CD4-positive, CD25-positive, alpha-beta regulatory T cell (primary cell): ENCODE data around the gene GBA3. TPM values are rescaled to one million over a fixed set of nuclear protein-coding genes. Genes with fewer than 3 reads are reported as not detected.

Experiments
- ATAC-seq, 2 donors: fragments of 150-1000 bp; cut with Tn5 transposase; one replicate each; pipeline ENCODE4 v1.10.0; 2021; ENCODE audit warnings: low read depth in 2 of 2, moderate number of reproducible peaks in 2 of 2, moderate library complexity in 1 of 2
- DNase-seq, 3 donors: peaks; one replicate each; pipeline versions ENCODE4 v3.0.0 to v3.0.0-alpha.2; 2012 to 2022; ENCODE audit warnings: mixed read lengths in 1 of 3
- H3K27ac ChIP-seq: one replicate; pipeline ENCODE4 v1.7.0; 2013; ENCODE audit warnings: mild to moderate bottlenecking, low read length; ENCODE audit not compliant: insufficient read depth, poor library complexity, severe bottlenecking
- H3K27me3 ChIP-seq: one replicate; pipeline ENCODE4 v1.7.0; 2013; ENCODE audit warnings: low read length; ENCODE audit not compliant: control insufficient read depth, insufficient read depth
- H3K36me3 ChIP-seq: one replicate; pipeline ENCODE4 v1.7.0; 2013; ENCODE audit warnings: mild to moderate bottlenecking, low read length, moderate library complexity; ENCODE audit not compliant: control insufficient read depth, insufficient read depth
- H3K4me1 ChIP-seq: 2 replicates; pipeline ENCODE4 v1.7.0; 2013; ENCODE audit warnings: mild to moderate bottlenecking, low read length; ENCODE audit not compliant: insufficient read depth, control insufficient read depth, poor library complexity, severe bottlenecking
- H3K4me3 ChIP-seq: one replicate; pipeline ENCODE4 v1.7.0; 2013; ENCODE audit warnings: low read depth, mild to moderate bottlenecking, low read length, moderate library complexity
- H3K9me3 ChIP-seq, 2 experiments: 1 replicate in 1 of 2; 2 replicates in 1 of 2; pipeline ENCODE4 v1.7.0; 2013; ENCODE audit warnings: low read length in 2 of 2, mild to moderate bottlenecking in 1 of 2, moderate library complexity in 1 of 2; ENCODE audit not compliant: control insufficient read depth in 2 of 2
- H3K27ac Mint-ChIP-seq, 3 donors: one replicate each; pipeline ENCODE4 v1.8.0; 2020 to 2022; ENCODE audit warnings: mild to moderate bottlenecking in 3 of 3, mixed read lengths in 3 of 3, moderate library complexity in 2 of 3
- H3K27me3 Mint-ChIP-seq: one replicate; pipeline ENCODE4 v1.8.0; 2022; ENCODE audit warnings: mild to moderate bottlenecking, mixed read lengths
- H3K36me3 Mint-ChIP-seq: one replicate; pipeline ENCODE4 v1.8.0; 2020; ENCODE audit warnings: mixed read lengths
- H3K4me1 Mint-ChIP-seq, 4 donors: one replicate each; pipeline ENCODE4 v1.8.0; 2020 to 2022; ENCODE audit warnings: mixed read lengths in 4 of 4, mild to moderate bottlenecking in 1 of 4
- H3K4me3 Mint-ChIP-seq, 4 donors: one replicate each; pipeline ENCODE4 v1.8.0; 2020 to 2022; ENCODE audit warnings: mild to moderate bottlenecking in 4 of 4, mixed read lengths in 4 of 4, moderate library complexity in 3 of 4
- H3K9me3 Mint-ChIP-seq, 7 donors: one replicate each; pipeline ENCODE4 v1.8.0; 2020 to 2022; ENCODE audit warnings: mixed read lengths in 7 of 7, mild to moderate bottlenecking in 3 of 7, moderate library complexity in 2 of 7
- polyA plus RNA-seq, 4 donors: library from polyadenylated mRNA; unstranded; fragments of 300-500 nt; fragmentation: Illumina TruSeq; gene quantifications; one replicate each; pipeline ENCODE4 v1.2.3, GENCODE V29; 2021
- total RNA-seq: library from RNA; stranded (reverse); gene quantifications from one replicate; pipeline ENCODE4 v1.2.3, GENCODE V29; 2022

Gene GBA3
- total and polyA plus RNA-seq, 5 donors from 2014 or later: not detected

- Mint-ChIP-seq H3K27me3 (peaks cover 4% of the 10 kb centered on the region), H3K4me1 (peaks cover 0 to 24% (median 0%) of the 10 kb centered on the region in 4 donors), H3K9me3 (peaks cover 0 to 9% (median 0%) of the 10 kb centered on the region in 7 donors), H3K27ac (peak overlapping the region in 1 of 3 donors; percentile 34), H3K36me3 (no peaks in the 10 kb centered on the region), H3K4me3 (no peak overlapping the region)
- Histone ChIP-seq H3K27ac (no peak overlapping the region), H3K4me3 (no peak overlapping the region), H3K36me3 (no peaks in the 10 kb centered on the region), H3K4me1 (no peaks in the 10 kb centered on the region), H3K9me3 (no peaks in the 10 kb centered on the region), H3K27me3 (no peaks in the 10 kb centered on the region)
- DNase-seq (no peak), ATAC-seq (no peak)
Observed at GRCh38 chr4:22677780-22678179, 15.0 kb upstream of the GBA3 start.

- no peak overlapping the region for H3K4me3 Mint-ChIP-seq
- Histone ChIP-seq H3K4me3 (no peak overlapping the region), H3K9me3 (no peaks in the 10 kb centered on the region), H3K4me1 (no peaks in the 10 kb centered on the region), H3K27me3 (no peaks in the 10 kb centered on the region), H3K27ac (no peak overlapping the region), H3K36me3 (no peaks in the 10 kb centered on the region)
- H3K27me3 Mint-ChIP-seq: peaks cover 4% of the 10 kb centered on the region
- DNase-seq: no peak
- peaks cover 0 to 9% (median 0%) of the 10 kb centered on the region in 7 donors for H3K9me3 Mint-ChIP-seq
- ATAC-seq: no peak
- peak overlapping the region in 1 of 3 donors; percentile 7 for H3K27ac Mint-ChIP-seq
- H3K36me3 Mint-ChIP-seq: no peaks in the 10 kb centered on the region
- peaks cover 0 to 16% (median 0%) of the 10 kb centered on the region in 4 donors for H3K4me1 Mint-ChIP-seq
Observed at GRCh38 chr4:22678940-22679854, 13.5 kb upstream of the GBA3 start.

DNA sequence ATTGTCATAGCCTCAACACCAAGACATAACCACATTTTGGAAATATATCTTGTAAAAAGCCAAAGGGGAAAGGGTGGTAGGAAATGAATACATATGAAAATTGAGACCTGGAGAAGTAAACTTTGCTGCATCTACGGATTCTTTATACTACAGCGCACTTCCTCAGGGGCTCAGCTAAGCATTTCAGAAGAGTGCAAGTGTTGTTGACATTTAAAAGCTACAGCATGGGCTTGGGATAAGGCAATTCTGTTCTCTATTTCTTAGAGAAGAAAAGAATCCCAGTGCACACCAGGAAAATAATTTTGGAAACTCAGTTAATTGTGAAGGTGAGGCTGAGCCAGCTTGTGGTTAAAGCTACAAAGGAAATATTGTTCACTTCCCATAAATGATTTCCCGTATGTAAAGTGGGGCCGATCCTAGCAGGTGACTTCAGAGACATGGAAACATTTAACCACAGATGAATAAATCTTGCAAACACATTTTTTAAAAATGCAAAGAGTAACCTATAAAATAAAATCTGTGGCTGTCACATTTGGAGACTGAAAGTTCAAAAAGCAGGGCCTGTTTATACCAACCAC lies 12.6 kb upstream of the GBA3 start:
- ATAC-seq (no peak), DNase-seq (no peak)
- Mint-ChIP-seq H3K4me1 (peaks cover 0 to 14% (median 0%) of the 10 kb centered on the region in 4 donors), H3K9me3 (peaks cover 0 to 9% (median 2%) of the 10 kb centered on the region in 7 donors), H3K27ac (no peak overlapping the region), H3K27me3 (peaks cover 4% of the 10 kb centered on the region), H3K4me3 (no peak overlapping the region), H3K36me3 (no peaks in the 10 kb centered on the region)
- H3K27me3 ChIP-seq: no peaks in the 10 kb centered on the region
- H3K9me3 ChIP-seq: no peaks in the 10 kb centered on the region
- H3K27ac ChIP-seq: no peak overlapping the region
- H3K4me1 ChIP-seq: no peaks in the 10 kb centered on the region
- H3K36me3 ChIP-seq: no peaks in the 10 kb centered on the region
- H3K4me3 ChIP-seq: no peak overlapping the region

DNA sequence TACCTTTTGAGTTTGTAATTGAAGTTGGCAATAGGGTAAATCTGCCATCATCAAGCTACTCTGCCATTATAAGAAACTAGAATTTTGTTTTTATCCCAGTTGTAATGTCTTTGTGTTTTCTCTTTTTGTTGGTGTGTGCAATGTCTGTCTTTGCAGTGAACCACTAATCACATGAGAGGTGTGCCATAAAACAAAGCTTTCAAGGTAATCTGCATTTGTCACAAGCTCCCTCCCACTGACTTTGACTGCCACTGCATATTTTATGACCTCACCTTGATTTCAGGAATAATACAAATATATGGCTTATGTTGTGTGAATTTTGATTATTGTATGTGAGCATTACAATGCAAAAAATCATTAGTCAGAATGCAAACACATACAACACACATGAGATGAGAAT lies 9.0 kb upstream of the GBA3 start:
- H3K27me3 ChIP-seq: no peaks in the 10 kb centered on the region
- no peaks in the 10 kb centered on the region for H3K36me3 ChIP-seq
- peaks cover 4% of the 10 kb centered on the region for H3K27me3 Mint-ChIP-seq
- no peak overlapping the region for H3K27ac Mint-ChIP-seq
- ATAC-seq: no peak
- H3K4me1 ChIP-seq: no peaks in the 10 kb centered on the region
- no peak overlapping the region for H3K4me3 Mint-ChIP-seq
- H3K9me3 Mint-ChIP-seq: peaks cover 0 to 2% (median 0%) of the 10 kb centered on the region in 7 donors
- DNase-seq: no peak
- no peaks in the 10 kb centered on the region for H3K36me3 Mint-ChIP-seq
- no peak overlapping the region for H3K27ac ChIP-seq
- H3K4me3 ChIP-seq: no peak overlapping the region
- no peaks in the 10 kb centered on the region for H3K4me1 Mint-ChIP-seq
- no peaks in the 10 kb centered on the region for H3K9me3 ChIP-seq

DNA sequence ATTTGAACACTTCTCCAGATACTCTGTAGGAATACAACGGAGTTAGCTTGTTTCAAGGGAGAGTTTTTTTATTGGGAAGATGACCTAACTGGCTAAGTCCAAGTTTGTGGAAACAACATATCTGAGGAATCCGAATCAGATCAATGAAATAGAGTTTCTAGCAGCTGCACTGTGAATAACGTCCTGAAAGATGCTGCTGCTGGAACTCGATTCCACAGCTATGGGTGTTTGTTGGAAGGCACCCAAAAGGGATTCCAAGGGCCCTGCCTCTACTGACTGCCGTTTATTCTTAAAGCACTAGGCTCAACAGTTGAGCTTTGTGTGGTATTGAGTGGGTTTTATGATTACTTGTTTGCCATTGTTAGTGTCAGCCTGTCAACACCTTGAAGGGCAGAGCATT lies 6.6 kb upstream of the GBA3 start:
- Histone ChIP-seq H3K9me3 (no peaks in the 10 kb centered on the region), H3K27ac (no peak overlapping the region), H3K4me1 (no peaks in the 10 kb centered on the region), H3K27me3 (no peaks in the 10 kb centered on the region), H3K4me3 (no peak overlapping the region), H3K36me3 (no peaks in the 10 kb centered on the region)
- Mint-ChIP-seq H3K9me3 (peaks cover 0 to 2% (median 0%) of the 10 kb centered on the region in 7 donors), H3K27ac (no peak overlapping the region), H3K4me1 (peaks cover 0 to 7% (median 0%) of the 10 kb centered on the region in 4 donors), H3K36me3 (no peaks in the 10 kb centered on the region), H3K27me3 (peaks cover 4% of the 10 kb centered on the region), H3K4me3 (no peak overlapping the region)
- DNase-seq (no peak), ATAC-seq (no peak)

DNA sequence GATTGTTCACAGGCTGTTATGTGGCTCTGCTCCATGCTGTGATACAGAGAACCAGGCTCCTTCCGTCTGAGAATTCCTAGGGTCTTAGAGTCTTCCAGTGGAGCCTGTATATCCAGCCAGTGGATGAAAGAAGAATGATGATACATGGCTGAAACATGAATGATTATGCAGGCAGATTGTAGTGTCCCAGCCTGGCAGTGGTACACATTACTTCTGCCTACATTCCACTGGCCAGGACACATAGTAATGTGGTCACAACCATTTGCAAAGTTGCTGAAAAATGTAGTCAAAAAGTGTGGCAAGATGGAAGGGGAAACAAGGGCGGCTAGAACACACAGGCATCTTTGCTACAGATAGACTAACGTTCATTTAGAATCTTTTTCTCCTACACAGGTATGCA lies 4.5 kb upstream of the GBA3 start:
- Mint-ChIP-seq H3K9me3 (peaks cover 0 to 2% (median 0%) of the 10 kb centered on the region in 7 donors), H3K4me1 (peaks cover 0 to 7% (median 0%) of the 10 kb centered on the region in 4 donors), H3K4me3 (no peak overlapping the region), H3K36me3 (no peaks in the 10 kb centered on the region), H3K27me3 (no peaks in the 10 kb centered on the region), H3K27ac (no peak overlapping the region)
- Histone ChIP-seq H3K9me3 (no peaks in the 10 kb centered on the region), H3K27ac (no peak overlapping the region), H3K27me3 (no peaks in the 10 kb centered on the region), H3K4me3 (no peak overlapping the region), H3K4me1 (no peaks in the 10 kb centered on the region), H3K36me3 (no peaks in the 10 kb centered on the region)
- no peak for DNase-seq
- no peak for ATAC-seq

DNA sequence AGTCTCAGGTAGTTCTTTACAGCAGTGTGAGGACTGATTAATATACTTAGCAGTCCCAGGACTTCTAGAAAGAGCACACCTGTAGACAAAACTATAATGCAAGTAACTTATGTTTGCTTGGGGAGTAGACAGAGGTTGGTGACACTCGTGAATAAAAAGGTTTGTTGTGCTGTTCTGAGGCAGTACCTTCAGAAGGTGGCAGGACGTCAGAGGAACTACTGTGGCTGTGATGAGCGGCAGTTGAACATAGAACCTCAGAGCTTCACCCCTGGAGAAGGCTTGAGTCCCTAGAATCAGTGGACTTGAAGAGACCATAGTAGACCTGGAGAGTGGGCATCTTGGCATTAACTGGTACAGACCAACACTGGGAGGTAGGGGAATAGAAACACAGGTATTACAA lies 3.3 kb upstream of the GBA3 start:
- no peak overlapping the region for H3K27ac ChIP-seq
- no peak overlapping the region for H3K27ac Mint-ChIP-seq
- H3K9me3 Mint-ChIP-seq: peaks cover 0 to 3% (median 1%) of the 10 kb centered on the region in 7 donors
- H3K9me3 ChIP-seq: no peaks in the 10 kb centered on the region
- H3K27me3 Mint-ChIP-seq: no peaks in the 10 kb centered on the region
- no peak for DNase-seq
- H3K36me3 ChIP-seq: no peaks in the 10 kb centered on the region
- H3K36me3 Mint-ChIP-seq: no peaks in the 10 kb centered on the region
- H3K4me3 Mint-ChIP-seq: no peak overlapping the region
- peaks cover 0 to 7% (median 0%) of the 10 kb centered on the region in 4 donors for H3K4me1 Mint-ChIP-seq
- ATAC-seq: no peak
- H3K4me3 ChIP-seq: no peak overlapping the region
- H3K27me3 ChIP-seq: no peaks in the 10 kb centered on the region
- H3K4me1 ChIP-seq: no peaks in the 10 kb centered on the region
